GM12872 (cell line): ENCODE data around the gene TMCC2.

Experiments used
- TF ChIP-seq, protein P1 (sequence below): IDR thresholded peaks from 3 replicates; pipeline ENCODE4 v1.5.1; 2011; ENCODE audit warnings: low read depth, mild to moderate bottlenecking, low read length, moderate library complexity; ENCODE audit not compliant: insufficient read depth

TMCC2 gene

DNA sequence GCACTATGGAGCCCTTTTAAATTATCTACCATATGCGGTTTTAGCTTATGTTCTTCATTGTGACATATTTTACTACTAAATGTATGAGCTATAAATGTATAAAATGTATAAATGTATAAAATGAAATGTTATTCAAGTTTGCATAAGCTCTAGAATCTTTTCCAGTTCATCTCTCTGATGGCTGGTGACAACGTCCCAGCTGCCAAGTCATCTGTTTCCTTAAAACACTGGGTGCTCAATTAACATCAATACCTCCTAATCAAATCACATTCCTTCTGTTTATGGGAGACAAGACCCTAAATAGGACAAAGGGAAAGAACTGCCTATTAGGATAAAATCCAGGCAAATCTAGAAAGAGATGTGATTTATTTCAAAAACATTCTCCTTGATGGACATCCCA is 39.1 kb upstream of the TMCC2 start:
- TF ChIP-seq, protein P1, sequence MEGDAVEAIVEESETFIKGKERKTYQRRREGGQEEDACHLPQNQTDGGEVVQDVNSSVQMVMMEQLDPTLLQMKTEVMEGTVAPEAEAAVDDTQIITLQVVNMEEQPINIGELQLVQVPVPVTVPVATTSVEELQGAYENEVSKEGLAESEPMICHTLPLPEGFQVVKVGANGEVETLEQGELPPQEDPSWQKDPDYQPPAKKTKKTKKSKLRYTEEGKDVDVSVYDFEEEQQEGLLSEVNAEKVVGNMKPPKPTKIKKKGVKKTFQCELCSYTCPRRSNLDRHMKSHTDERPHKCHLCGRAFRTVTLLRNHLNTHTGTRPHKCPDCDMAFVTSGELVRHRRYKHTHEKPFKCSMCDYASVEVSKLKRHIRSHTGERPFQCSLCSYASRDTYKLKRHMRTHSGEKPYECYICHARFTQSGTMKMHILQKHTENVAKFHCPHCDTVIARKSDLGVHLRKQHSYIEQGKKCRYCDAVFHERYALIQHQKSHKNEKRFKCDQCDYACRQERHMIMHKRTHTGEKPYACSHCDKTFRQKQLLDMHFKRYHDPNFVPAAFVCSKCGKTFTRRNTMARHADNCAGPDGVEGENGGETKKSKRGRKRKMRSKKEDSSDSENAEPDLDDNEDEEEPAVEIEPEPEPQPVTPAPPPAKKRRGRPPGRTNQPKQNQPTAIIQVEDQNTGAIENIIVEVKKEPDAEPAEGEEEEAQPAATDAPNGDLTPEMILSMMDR: no peak

DNA sequence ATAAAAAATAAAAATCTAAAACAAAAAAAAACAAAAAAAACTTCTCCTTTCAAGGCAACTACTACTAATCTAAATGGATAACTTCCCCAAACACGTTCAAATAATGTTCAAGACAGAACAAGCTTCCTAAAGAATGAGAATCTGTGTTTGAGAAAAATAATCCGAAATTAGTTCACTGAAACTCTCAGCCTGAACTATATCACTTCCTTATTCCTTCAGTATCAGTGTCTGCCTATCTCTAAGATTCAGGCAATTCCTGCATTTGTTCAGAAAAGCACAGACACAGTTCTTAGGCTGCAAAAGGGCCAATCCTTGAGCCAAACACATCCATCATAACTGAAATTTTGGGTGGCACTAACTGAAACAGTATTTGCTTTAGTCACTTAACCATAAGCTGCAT is 38.6 kb upstream of the TMCC2 start:
- TF ChIP-seq, protein P1: no peak

DNA sequence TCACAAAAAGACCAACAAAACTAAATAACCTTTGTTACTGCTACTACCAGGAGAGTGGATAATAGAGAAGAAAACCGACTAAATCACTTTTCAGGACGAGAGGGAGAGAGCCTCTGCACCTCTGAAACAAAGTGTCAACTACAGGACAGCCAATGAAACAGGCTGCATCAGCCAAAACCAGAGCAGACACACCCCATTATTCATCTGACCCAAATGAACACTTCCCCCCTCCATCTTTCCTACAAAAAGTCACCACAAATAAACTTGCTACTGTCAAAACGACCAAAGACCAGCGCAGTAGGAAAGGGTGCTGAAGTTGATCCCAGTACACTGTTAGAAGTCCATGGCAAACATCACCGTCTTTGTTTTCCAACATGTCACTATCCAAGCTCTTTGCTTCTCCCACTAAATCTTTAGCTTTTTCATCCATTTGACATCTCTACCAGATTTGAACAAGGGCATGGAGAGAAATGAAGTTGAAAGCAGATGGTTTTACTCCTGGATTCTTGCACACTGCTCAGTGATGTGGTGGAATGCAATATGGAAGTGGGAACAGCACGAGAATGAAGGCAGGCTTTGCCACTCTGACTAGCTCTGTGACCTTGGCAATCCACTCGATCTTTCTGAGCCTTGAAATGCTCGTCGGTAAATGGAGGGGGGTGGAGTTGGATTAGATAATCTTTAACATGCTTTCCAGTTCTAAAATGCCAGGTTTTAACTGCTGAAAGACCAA is 36.7 kb upstream of the TMCC2 start:
- TF ChIP-seq, protein P1: no peak

DNA sequence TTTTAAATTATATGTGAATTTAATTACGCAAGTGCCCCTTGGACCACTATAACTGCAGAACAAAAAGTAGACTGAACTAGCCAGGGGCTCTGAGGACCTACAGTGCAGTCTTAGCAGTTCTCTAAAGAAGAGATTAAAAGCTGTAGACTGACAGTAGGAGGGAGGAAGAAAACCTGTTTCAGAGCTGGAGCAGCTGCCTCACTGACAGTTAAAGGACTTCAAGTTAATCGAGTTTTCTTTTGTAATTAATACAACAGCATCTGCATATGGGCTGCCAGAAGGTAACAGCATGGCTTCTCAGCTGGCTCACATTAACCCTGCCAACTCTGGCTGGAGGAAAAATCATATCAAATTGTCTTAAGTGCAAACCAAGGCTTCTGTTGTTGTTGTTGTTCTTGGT is 36.1 kb upstream of the TMCC2 start:
- TF ChIP-seq, protein P1: no peak

DNA sequence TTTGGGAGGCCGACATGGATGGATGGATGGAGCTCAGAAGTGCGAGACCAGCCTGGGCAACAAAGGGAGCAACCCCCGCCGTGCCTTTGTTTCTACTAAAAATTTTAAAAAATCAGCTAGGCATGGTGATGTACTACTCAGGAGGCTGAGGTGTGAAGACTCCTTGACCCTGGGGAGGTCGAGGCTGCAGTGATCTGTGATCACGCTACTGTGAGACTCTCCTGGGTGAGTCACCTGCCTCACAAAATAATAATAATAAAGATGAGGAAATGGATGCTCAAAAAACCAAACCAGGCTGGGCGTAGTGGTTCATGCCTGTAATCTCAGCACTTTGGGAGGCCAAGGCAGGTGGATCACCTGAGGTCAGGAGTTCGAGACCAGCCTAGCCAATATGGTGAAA is 35.5 kb upstream of the TMCC2 start:
- TF ChIP-seq, protein P1: no peak

DNA sequence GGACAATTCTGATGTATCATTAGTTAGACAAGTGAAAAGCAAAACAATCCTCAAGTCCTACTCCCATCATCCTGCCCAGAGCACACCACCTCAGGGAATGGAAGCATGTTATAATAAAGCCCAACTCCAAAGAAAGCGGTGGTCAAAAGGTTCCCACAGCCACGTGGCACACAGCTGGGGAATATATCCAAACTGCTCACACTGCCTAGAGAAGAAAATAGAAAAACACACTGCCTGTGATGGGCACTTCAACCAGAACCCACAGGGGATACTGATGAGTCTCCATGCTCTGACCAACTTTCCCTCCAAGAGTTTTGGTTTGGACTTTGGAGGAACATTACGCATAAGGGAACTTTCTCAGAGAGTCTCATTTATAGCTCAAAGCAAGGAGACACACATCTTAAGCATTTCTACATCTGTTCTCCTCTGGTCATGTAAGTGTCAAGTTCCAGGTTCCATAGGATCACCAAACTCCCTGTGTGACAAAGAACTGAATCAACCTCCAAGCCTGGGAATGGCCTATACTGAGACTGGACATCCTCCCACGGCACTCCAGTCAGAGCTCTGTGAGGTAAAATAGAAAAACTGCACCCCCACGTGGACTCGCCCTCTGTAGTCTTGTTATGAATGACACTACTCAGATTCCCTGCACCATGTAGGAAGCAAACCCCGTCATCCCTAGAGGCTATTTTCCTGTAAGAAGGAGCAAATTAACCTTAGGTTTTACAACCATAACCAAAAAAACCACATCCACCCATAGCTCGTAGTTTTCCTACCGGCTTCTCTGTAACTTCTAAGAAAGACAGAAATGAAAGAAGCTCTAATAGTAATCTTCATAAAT is 28.4 kb upstream of the TMCC2 start:
- TF ChIP-seq, protein P1: no peak

DNA sequence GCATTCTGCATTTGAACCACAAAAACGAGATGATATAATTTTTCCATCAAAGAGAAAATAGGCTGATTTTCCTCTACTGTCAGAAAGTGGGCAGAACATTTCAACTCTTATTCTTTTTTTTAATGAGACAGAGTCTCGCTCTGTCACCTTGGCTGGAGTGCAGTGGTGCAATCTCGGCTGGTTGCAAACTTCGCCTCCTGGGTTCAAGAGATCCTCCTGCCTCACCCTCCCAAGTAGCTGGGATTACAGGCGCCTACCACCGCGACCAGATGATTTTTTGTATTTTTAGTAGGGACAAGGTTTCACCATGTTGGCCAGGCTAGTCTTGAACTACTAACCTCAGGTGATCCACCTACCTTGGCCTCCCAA is 27.8 kb upstream of the TMCC2 start:
- TF ChIP-seq, protein P1: no peak
